CMK (cell line): ENCODE measurements around the gene FAT2.
"Not testable (repeated sequence)": the region's sequence is repeated elsewhere in the genome, so short reads cannot be mapped to it uniquely, and the experiment has no call there.

Experiments used
- DNase-seq: peaks from one replicate; pipeline ENCODE4 v3.0.0-alpha.2; 2010; ENCODE audit warnings: low read depth

FAT2 gene

GRCh38 chr5:151611127-151611775 is 20.1 kb upstream of the FAT2 start:
- DNase-seq: no peak

DNA sequence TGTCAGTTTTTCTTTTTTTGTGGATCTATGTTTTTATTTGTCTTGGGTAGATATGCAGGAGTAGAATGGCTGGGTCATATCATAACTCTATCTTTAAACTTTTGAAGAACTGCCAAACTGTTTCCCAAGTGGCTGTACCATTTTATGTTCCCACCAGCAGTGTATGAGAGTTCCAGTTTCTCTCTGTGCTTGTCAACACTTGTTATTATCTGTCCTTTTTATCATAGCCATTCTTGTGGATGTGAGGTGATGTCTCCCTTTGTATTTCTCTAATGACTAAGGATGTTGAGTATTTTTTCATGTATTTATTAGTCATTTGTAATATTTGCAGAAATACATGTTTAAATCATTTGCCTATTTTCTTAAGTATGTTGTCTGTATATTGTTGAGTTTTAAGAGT is 17.4 kb upstream of the FAT2 start:
- no peak for DNase-seq

DNA sequence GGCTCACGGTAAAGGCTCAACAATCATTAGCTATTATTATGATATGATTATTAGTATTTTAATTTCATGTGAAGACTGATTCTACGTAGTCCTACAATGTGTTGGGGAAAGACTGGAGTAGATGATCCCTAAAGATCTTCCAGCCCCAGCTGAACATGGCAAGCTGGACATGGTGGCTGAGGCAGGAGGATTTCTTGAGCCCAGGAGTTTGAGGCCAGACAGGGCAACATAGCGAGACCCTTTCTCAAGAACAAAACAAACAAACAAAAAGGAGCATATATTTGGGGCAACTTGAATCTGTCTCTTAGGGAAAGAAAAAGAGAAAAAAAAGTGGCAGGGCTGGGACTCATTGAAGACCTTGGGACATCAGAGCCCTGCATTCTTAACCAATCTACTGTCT is 16.2 kb upstream of the FAT2 start:
- DNase-seq: no peak

DNA sequence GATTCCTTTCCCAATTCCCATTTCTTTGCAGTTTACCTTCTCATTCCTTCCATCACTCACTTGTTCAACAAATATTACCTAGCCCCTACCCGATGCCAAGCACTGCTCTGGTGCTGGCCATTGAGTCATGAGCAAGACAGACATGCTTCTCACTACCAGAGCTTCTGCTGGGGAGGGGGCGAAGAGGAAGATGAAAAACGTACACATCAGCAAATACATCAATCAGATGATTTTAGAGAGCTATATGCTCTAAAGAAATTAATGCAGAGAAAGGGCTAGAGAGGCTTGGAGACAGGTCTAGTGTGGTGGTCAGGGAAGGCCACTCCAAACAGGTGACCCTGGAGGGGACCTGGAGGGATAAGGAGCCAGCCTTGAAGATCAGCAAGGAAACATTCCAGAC is 14.4 kb upstream of the FAT2 start:
- DNase-seq: no peak

DNA sequence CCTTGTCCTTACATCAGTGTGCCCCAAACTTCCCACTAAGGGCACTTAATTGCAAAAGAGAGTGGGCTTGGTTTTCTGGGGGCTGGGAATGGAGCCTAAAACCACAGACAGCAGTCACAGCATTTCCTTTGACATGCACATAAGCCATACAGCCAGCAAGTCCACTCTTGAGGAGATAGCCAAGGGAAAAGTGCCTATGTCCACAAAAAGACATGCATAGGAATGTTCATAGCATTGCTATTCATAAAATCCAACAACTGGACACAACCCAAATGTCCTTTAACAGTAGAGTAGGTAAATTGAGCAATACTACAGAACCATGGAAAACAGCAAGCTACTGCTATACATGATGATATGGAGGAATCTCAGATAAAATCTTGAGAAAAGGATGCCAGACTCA is 11.7 kb upstream of the FAT2 start:
- no peak for DNase-seq

DNA sequence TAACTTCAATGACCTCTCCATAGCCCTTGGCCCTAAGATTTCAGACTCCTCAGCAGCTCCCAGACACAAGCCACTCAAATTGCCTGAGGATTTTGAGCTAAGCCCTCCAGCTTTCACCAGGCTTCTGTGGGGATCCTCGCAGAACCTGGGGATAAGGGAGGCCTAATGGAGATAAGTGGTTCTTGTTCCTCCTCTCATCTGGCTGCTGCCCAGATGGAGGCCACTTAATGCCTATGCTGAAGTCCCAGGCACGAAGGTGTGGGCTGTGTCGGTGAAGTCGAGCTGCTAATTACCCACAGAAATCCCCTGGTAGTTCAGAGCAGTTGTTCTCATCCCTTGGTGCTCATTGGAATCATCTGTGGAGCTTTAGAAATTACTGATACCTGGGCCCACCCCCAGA is 10.3 kb upstream of the FAT2 start:
- DNase-seq: no peak

DNA sequence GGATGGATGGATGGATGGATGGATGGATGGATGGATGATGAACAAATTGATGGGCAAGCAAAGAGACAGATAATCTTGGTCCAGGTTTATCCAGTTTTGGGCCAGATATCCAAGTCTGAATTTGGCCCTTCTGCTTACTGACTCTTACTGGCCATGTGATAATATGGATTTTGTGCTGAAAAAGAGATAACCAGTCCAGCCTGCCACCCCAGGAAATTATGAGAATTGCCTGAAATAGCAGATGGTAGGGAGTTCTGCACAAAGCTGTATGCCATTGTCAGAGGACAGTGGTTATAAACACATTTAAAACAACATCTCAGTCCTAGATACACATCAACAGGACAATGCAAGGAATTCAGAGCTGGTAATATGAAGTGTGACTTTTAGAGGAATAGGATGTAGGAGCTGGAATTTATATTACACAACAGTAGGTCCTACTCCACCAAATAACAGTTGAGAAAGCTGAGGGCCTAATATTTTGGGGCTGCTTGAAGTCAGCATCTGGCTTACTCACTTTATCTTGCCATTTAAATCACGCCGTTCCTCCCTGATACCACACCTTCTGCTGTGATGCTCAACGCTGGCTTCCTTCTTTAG is 9.0 kb upstream of the FAT2 start:
- DNase-seq: no peak

DNA sequence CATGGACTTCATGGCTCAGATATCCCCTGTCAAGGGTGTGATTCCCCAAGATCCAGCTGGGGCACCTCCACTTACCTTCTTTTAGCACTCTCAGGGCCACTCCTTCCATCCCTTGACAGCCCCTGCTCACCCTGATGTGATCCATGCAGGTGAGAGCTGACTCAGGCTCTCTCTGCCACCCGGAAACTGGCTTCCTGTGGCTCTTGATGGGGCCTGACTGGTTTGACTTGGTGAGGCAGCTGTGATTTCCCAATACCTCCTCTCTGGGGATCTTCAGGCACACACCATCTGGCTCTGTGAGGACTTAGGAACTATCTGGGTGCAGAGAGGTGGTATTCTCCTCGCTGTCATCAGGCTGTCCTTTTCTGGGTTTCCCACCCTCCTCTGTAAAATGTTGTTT is 7.9 kb upstream of the FAT2 start:
- no peak for DNase-seq

DNA sequence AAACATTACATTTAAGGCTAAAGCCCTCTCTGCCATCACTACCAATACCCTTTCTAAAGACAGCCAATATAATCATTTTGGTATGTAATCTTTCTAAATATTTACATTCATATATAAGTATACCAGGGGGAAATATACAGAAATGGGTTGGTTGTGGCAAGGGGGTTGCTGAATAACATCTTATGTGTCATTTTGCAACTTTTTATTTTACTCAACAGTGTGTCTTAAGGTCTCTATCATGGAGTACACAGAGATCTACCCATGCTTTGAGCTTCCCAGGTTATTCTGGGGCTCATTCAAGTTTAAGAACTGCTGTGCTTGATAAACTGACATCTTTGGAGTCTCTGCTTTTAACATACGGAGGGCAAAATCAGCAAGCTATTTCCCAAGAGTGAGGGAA is 7.4 kb upstream of the FAT2 start:
- DNase-seq: no peak

- DNase-seq: no peak
These were observed 6.6 kb upstream of the FAT2 start for GRCh38 chr5:151597749-151598148.

DNA sequence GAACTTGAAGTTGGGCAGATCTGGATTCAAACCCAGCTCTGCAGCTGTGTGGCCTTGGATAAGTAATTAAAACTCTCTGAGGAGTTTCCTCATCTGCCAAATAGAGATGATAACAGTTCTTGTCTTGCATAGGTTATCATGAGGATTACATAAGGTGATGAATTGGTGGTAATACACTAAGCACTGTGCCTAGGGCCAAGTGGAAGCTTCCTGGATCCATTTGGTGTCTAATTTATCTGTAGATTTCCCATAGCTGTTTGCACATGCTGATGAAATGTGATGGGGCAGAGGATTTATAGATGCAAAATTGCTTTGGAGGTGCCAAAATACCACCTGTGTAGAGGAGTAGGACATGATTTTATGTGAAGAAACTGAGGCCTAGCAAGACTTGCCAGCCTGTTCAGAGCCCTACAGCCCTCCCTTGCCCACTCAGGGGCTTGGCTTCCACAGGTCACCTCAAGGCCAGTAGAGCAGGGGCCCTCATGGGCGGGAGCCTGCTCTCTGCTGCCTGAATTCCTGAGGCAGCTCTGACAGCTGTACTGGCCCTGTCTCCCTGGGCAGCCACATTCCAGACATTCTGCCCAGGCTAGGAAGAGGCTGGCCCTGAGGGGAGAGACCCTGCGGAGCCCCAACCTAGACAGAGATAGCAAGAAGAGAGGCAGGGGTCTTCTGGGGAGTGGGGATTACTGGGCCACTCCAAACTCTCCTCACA is 5.9 kb upstream of the FAT2 start:
- DNase-seq: no peak

DNA sequence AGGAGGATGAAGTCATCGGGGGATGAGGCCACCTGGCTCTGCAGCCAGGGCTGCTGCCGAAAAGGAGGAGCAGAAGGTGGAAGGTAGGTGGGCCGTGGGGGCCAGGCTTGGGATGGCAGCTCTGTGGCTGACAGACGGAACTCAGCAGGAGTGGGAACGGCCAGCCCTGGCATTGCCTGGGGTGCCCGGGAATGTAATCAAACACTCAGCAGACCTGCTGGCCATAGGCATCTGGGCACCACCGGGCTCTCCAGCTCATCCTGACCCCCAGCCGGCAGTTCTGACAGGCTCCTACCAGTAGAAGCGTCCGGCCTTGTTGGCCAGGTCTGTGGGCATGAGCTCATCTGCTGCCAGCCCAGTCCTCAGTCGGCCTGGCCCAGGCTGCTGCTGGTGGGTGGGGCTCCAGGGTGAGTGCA is 4.3 kb upstream of the FAT2 start:
- DNase-seq: no peak

DNA sequence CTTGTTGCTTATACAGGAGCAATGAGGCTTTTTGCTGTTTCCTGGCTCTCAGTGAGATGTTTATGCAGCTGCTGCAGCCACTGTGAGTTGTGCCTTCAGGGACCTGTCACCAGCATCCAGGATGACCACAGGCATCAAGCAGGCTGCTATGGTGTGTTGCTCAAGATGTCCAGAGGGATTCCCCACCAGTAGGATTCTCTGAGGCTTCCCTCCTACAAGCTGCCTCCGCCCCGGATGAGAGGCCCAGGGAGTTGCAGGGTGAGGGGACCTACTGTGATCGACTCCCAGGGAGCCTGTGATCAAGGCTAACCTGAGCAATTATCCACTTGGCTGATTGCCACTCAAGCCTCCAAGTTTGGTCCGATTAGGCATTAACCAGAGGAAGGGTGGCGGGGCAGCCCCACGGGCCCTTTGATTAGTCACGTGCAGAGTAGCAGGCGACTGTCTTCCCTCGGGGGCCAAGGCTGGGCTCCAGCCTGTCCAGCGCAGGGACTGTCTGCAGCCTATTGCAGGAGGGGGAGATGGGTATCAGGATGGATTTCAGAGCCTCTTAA is 1.8 kb upstream of the FAT2 start:
- no peak for DNase-seq

DNA sequence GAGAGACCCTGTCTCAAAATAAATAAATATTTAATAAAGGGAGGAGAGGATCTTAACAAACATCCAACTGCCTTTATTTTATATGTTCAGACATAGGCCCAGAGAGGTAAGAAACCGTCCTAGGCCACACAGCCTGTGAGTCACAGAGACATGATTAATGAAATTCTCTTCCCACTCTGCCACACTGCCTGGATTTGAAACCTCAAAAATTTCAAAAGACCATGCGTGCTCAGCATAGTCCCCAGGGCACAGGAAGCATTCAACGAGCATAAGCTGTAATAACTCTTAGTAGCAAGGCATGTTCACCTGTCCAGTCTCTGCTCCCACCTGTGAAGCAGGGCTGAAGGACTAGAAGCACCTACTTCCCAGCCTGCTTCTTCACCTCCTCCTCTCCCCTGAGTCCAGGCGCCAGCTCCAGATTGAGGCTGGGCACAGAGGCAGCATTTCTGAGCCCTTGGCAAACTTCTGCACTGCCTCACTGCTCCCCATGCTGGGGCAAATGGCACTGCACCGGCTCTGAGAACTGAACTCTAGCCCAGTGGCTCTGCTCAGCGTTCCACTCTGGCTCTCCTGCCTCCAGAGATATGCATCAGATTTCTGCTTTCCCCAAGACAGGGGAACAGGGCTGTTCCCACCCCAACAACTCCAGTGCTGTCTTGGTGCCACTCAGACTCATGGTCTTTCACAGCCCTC is 1.1 kb downstream of the FAT2 start:
- DNase-seq: no peak

DNA sequence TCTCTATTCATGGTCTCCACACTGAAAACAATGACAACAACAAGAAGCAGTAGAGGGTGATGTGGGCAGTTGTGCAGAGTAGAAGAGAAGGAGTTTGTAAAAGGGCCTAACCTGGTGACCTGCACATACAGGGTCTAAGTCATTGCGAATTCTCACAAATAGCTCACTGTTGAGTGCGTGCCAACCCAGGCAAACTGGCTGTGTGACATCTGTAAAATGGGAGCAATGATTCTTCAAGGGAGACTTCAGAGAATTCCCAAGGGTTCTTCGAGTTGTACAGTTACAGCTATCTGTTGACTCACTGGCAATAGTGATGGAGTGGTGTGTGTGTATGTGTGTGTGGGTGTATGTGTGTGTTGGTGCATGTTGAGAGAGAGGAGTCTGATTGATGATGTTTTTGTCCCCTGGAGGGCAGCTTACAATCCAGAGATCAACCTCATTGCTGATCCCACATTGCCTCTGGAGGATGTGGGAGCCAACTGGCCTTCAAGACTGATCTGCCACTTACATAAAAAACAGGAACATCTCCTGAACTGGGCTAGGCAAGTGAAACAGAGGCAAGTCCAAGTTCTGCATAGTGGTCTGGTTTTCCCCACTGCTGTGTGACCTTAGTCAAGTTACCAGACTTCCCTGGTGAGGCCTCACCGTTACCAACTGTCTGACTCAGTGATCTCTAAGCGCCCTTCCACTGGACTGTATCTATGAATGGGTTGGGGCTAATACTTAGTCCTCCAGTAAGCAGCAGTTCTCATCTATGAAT is 3.2 kb downstream of the FAT2 start:
- no peak for DNase-seq

DNA sequence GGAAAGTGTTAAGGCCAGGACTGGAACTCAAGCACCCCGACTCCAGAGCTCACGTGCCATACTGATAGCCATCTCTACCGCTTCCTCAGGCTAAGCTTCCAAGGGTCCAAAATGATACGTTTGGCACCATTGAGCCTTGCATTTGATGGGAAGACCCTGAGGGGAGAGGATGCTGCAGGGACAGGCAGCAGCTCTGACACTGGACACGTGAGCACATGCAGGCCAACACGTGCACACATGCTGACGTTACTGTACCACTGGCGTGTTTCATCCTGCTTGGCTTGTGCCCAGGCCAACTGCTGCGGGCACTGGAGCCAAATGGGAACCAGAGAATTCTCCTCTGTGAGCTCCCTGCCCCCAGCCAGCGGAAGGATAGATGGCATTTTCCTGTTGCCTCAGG is 5.2 kb downstream of the FAT2 start:
- no peak for DNase-seq

DNA sequence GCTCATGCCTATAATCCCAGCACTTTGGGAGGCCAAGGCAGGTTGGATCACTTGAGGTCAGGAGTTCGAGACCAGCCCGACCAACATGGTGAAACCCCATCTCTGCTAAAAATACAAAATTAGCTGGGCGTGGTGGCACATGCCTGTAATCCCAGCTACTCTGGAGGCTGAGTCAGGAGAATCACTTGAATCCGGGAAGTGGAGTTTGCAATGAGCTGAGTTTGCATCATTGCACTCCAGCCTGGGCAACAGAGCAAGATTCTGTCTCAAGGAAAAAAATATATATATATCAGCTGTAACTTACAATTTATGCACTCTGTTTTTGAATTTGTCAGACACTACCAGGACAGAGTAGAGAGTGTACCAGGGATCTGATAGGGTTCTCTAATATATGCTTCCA is 5.8 kb downstream of the FAT2 start:
- DNase-seq: not testable (repeated sequence)

GRCh38 chr5:151584057-151584937 is 6.8 kb downstream of the FAT2 start:
- no peak for DNase-seq

- no peak for DNase-seq
These were observed 9.1 kb downstream of the FAT2 start for GRCh38 chr5:151581812-151582583.

DNA sequence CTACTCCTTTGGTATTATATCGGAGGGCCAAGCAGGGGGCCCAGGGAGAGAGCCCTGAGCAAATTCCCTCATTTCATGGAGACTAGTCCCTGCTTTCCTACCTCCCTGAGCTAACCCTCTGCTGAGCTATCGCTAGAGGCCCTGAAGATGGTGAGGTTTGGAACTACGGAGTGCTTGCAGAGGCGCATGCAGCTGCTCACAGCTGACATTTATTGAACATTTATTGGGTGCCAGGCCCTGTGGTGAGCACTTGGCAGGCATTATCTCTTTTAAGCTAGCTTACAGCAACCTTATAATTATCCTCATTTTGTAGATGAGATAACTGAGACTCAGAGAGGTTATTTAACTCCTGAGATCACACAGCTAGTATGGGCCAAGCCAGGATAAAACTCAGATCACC is 9.8 kb downstream of the FAT2 start:
- no peak for DNase-seq
